ENCODE data around the gene PCDHGB6.
"Not testable (repeated sequence)": the region's sequence is repeated elsewhere in the genome, so short reads cannot be mapped to it uniquely, and the experiment has no call there.

Gene PCDHGB6

DNA sequence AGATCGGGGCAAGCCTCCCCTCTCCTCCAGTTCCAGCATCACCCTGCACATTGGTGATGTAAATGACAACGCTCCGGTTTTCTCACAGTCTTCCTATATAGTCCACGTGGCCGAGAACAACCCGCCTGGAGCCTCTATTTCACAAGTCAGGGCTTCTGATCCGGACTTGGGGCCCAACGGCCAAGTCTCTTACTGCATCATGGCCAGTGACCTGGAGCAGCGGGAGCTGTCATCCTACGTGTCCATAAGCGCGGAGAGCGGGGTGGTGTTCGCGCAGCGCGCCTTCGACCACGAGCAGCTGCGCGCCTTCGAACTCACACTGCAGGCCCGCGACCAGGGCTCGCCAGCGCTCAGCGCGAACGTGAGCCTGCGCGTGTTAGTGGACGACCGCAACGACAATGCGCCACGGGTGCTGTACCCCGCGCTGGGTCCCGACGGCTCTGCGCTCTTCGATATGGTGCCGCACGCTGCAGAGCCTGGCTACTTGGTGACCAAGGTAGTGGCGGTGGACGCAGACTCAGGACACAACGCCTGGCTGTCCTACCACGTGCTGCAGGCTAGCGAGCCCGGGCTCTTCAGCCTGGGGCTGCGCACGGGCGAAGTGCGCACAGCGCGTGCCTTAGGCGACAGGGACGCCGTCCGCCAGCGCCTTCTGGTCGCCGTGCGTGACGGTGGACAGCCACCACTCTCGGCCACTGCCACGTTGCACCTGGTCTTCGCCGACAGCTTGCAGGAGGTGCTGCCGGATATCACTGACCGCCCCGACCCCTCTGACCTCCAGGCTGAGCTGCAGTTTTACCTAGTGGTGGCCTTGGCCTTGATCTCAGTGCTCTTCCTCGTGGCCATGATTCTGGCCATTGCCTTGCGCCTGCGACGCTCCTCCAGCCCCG is 18.4 kb upstream of the PCDHGB6 start:
- no peak for DNase-seq

DNA sequence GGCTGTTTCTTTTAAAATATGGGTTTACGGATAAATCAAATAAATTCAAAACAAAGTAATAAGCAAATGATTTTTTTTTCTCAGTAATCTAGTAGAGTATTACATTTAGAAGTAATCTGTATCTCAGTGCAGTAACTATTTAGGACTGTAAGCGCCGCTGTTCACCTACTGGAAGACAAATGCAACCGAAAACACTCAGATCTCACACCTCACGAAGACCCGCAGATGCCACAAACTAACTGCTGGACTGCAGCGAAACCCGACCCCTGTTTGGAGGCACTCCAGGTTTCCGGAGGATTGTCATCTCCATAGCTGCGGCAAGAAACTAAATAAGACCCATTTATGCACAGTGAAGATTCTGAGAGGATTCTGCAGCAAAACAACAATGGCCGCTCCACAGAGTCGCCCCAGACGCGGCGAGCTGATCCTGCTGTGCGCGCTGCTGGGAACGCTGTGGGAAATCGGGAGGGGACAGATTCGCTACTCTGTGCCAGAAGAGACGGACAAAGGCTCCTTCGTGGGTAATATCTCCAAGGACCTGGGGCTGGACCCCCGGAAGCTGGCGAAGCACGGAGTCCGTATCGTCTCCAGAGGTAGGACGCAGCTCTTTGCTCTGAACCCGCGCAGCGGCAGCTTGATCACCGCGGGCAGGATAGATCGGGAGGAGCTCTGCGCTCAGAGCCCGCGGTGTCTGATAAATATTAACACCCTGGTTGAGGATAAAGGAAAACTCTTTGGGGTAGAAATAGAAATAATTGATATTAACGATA is 15.2 kb upstream of the PCDHGB6 start, which contains the start of gene PCDHGA8:
PCDHGA8 (plus strand) TSS at position 205 of the 770 bp plus-strand sequence; CDS start at position 386, 181 bp downstream.
- DNase-seq, result no peak

DNA sequence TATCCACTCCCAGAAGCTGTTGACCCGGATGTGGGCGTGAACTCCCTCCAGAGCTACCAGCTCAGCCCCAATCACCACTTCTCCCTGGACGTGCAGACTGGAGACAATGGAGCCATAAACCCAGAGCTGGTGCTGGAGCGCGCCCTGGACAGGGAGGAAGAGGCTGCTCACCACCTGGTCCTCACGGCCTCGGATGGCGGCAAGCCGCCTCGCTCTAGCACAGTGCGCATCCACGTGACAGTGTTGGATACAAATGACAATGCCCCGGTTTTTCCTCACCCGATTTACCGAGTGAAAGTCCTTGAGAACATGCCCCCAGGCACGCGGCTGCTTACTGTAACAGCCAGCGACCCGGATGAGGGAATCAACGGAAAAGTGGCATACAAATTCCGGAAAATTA is 14.6 kb upstream of the PCDHGB6 start:
- no peak for DNase-seq

DNA sequence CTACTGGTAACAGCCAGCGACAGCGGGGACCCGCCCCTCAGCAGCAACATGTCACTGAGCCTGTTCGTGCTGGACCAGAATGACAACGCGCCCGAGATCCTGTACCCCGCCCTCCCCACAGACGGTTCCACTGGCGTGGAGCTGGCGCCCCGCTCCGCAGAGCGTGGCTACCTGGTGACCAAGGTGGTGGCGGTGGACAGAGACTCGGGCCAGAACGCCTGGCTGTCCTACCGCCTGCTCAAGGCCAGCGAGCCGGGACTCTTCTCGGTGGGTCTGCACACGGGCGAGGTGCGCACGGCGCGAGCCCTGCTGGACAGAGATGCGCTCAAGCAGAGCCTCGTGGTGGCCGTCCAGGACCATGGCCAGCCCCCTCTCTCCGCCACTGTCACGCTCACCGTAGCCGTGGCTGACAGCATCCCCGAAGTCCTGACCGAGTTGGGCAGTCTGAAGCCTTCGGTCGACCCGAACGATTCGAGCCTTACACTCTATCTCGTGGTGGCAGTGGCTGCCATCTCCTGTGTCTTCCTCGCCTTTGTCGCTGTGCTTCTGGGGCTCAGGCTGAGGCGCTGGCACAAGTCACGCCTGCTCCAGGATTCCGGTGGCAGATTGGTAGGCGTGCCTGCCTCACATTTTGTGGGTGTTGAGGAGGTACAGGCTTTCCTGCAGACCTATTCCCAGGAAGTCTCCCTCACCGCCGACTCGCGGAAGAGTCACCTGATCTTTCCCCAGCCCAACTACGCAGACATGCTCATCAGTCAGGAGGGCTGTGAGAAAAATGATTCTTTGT is 13.2 kb upstream of the PCDHGB6 start:
- DNase-seq, result not testable (repeated sequence)

DNA sequence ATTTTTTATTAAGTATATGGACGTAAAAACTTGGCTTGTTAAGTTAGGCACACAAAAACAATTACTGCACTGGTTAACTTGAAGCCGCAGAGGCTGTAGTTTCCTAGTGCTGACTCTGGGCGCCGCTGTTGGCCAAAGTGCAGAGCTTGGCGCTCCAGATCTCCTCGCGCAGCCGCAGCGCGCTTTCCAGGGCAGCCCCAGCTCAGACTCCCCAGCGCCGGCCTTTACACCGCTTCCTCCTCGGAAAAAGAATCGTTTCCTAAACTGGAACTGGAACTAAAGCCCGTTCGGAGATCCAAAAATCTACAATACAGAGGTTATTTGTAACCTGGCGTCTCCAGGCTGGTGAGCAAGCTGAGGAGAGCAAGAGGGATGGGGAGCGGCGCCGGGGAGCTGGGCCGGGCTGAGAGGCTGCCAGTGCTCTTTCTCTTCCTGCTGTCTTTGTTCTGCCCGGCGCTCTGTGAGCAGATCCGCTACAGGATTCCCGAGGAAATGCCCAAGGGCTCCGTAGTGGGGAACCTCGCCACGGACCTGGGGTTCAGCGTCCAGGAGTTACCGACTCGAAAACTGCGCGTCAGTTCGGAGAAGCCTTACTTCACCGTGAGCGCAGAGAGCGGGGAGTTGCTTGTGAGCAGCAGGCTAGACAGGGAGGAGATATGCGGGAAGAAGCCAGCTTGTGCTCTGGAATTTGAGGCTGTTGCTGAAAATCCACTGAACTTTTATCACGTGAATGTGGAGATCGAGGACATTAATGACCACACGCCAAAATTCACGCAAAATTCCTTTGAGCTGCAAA is 9.9 kb upstream of the PCDHGB6 start, which contains the start of gene PCDHGB5:
PCDHGB5 (plus strand) TSS at position 192 of the 796 bp plus-strand sequence; CDS start at position 373, 181 bp downstream.
- DNase-seq, result not testable (repeated sequence)

GRCh38 chr5:141398608-141399007 is 9.2 kb upstream of the PCDHGB6 start:
- no peak for DNase-seq

DNA sequence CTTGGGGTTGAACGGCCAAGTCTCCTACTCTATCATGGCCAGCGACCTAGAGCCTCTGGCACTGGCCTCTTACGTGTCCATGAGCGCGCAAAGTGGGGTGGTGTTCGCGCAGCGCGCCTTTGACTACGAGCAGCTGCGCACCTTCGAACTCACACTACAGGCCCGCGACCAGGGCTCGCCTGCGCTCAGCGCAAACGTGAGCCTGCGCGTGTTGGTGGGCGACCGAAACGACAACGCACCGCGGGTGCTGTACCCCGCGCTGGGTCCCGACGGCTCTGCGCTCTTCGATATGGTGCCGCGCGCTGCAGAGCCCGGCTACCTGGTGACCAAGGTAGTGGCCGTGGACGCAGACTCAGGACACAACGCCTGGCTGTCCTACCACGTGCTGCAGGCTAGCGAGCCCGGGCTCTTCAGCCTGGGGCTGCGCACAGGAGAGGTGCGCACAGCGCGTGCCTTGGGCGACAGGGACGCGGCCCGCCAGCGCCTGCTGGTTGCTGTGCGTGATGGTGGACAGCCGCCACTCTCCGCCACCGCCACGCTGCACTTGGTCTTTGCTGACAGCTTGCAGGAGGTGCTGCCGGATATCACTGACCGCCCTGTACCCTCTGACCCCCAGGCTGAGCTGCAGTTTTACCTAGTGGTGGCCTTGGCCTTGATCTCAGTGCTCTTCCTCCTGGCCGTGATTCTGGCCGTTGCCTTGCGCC is 8.1 kb upstream of the PCDHGB6 start:
- no peak for DNase-seq

- DNase-seq, result peak in 1 of 2 experiments; percentile 15
Observed at GRCh38 chr5:141402553-141403243, 5.1 kb upstream of the PCDHGB6 start, which contains the start of gene PCDHGA9. PCDHGA9 (plus strand) TSS chr5:141402778; CDS start chr5:141402953, 175 bp downstream.

GRCh38 chr5:141403387-141403786 is 4.4 kb upstream of the PCDHGB6 start:
- no peak for DNase-seq

DNA sequence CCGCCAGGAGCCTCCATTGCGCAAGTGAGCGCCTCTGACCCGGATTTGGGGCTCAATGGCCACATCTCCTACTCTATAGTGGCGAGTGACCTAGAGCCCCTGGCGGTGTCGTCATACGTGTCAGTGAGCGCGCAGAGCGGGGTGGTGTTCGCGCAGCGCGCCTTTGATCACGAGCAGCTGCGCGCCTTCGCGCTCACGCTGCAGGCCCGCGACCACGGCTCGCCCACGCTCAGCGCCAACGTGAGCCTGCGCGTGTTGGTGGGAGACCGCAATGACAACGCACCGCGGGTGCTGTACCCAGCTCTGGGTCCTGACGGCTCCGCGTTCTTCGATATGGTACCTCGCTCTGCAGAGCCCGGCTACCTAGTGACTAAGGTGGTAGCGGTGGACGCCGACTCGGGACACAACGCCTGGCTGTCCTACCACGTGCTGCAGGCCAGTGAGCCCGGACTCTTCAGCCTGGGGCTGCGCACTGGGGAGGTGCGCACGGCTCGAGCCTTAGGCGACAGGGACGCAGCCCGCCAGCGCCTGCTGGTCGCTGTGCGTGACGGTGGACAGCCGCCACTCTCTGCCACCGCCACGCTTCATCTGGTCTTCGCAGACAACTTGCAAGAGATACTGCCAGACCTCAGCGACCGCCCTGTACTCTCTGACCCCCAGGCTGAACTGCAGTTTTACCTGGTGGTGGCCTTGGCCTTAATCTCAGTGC is 1.9 kb downstream of the PCDHGB6 start:
- no peak for DNase-seq

- DNase-seq, result no peak
Observed at GRCh38 chr5:141411575-141411974, 3.8 kb downstream of the PCDHGB6 start.

GRCh38 chr5:141412854-141413539 is 5.2 kb downstream of the PCDHGB6 start, which contains the start of gene PCDHGA10:
PCDHGA10 (plus strand) TSS chr5:141412987; CDS start chr5:141413176, 189 bp downstream.
- DNase-seq, result peak; percentile 9 to 42

- DNase-seq, result no peak
Observed at GRCh38 chr5:141413540-141414069, 5.8 kb downstream of the PCDHGB6 start.

DNA sequence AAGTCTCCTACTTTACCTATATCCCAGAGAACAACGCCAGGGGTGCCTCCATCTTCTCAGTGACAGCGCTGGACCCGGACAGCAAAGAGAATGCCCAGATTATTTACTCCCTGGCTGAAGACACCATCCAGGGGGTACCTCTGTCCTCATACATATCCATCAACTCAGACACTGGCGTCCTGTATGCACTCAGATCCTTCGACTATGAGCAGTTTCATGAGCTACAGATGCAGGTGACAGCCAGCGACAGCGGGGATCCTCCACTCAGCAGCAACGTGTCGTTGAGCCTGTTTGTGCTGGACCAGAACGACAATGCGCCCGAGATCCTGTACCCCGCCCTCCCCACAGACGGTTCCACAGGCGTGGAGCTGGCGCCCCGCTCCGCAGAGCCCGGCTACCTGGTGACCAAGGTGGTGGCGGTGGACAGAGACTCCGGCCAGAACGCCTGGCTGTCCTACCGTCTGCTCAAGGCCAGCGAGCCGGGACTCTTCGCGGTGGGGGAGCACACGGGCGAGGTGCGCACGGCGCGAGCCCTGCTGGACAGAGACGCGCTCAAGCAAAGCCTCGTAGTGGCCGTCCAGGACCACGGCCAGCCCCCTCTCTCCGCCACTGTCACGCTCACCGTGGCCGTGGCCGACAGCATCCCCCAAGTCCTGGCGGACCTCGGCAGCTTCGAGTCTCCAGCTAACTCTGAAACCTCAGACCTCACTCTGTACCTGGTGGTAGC is 6.9 kb downstream of the PCDHGB6 start:
- not testable (repeated sequence) for DNase-seq

GRCh38 chr5:141415275-141415618 is 7.4 kb downstream of the PCDHGB6 start:
- DNase-seq, result not testable (repeated sequence)

DNA sequence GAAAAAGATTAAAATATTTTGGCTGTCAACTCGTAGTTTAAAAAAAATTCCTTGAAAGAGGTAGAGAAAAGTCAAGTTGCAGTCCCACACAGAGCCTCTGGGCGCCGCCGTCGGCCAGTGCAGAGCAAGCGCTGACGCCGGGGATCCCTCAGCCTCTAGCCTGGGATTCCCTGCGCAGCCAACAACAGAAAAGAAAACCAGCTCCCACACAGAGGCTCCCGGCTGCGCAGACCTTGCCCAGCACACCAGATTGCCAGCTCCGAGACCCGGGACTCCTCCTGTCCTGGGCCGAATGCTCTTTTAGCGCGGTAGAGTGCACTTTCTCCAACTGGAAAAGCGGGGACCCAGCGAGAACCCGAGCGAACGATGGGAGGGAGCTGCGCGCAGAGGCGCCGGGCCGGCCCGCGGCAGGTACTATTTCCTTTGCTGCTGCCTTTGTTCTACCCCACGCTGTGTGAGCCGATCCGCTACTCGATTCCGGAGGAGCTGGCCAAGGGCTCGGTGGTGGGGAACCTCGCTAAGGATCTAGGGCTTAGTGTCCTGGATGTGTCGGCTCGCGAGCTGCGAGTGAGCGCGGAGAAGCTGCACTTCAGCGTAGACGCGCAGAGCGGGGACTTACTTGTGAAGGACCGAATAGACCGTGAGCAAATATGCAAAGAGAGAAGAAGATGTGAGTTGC is 9.8 kb downstream of the PCDHGB6 start, which contains the start of gene PCDHGB7:
PCDHGB7 (plus strand) TSS at position 184 of the 679 bp plus-strand sequence; CDS start at position 367, 183 bp downstream.
- peak; percentile 74 to 80 for DNase-seq

All from NCI-H524 (cell line).